GM12865 (cell line): ENCODE results near the gene SEMA5B.

ENCODE experiments used
- DNase-seq: peaks from one replicate; pipeline ENCODE4 v3.0.0; 2010; ENCODE audit warnings: low read depth
- H3K4me3 ChIP-seq: 2 replicates; pipeline ENCODE4 v1.5.1; 2011; ENCODE audit warnings: mild to moderate bottlenecking, low read depth, low read length, control low read depth
- TF ChIP-seq, protein P1 (sequence below): IDR thresholded peaks from 2 replicates; pipeline ENCODE4 v1.5.1; 2011; ENCODE audit warnings: low read length, control low read depth, low read depth, inconsistent platforms; ENCODE audit not compliant: insufficient read depth; ENCODE audit errors: missing control alignments

The SEMA5B gene

DNA sequence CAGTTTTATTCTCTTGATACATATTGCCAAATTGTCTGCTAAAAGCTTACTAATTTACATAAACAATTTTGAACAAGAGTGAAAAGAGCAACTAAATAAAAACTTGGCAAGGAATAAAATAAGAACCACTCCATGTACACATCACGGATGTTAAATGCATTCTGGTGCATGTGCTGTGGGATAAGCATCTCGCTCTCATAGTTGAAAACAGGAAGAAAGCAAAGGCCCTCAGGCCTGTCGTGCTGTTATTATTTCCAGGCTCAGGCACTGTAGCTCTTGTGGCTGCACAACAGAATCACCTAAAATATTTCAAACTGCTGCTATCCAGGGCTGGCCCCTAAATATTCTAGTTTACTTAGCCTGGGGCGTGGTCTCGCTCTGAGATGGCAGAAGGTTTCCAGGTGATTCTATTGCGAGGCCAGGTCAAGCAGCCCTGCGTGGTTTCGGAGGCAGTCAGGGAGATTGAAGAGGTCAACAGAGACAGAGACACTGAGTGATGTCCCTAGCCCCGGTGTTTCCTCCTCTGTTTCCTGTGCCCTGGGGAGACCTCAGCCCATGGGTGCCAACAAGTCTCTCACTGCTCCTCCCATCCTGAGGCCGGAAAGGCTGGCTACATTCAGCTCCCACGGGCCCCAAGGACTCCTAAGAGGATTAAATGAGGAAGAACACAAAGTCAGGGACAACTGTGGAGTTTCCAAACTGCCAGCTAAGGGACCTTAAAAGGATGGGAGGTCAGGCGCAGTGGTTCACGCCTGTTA lies 21.1 kb upstream of the SEMA5B start:
- no peak overlapping the region for H3K4me3 ChIP-seq
- TF ChIP-seq, protein P1, sequence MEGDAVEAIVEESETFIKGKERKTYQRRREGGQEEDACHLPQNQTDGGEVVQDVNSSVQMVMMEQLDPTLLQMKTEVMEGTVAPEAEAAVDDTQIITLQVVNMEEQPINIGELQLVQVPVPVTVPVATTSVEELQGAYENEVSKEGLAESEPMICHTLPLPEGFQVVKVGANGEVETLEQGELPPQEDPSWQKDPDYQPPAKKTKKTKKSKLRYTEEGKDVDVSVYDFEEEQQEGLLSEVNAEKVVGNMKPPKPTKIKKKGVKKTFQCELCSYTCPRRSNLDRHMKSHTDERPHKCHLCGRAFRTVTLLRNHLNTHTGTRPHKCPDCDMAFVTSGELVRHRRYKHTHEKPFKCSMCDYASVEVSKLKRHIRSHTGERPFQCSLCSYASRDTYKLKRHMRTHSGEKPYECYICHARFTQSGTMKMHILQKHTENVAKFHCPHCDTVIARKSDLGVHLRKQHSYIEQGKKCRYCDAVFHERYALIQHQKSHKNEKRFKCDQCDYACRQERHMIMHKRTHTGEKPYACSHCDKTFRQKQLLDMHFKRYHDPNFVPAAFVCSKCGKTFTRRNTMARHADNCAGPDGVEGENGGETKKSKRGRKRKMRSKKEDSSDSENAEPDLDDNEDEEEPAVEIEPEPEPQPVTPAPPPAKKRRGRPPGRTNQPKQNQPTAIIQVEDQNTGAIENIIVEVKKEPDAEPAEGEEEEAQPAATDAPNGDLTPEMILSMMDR = no peak
- DNase-seq = no peak

DNA sequence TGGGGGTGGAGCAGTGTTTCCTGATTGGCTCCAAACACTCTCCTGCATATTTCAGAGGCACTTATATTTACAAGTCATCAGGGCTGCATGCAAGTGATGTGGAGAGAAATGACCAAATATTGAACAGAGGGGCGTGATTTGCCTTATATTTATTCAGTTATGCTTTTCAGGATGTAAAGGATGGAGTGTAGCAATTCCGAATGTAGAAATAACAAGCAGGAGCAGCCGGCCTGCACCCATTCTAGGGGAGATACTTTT lies 19.4 kb upstream of the SEMA5B start:
- DNase-seq = no peak
- no peak overlapping the region for H3K4me3 ChIP-seq
- TF ChIP-seq, protein P1 = no peak

DNA sequence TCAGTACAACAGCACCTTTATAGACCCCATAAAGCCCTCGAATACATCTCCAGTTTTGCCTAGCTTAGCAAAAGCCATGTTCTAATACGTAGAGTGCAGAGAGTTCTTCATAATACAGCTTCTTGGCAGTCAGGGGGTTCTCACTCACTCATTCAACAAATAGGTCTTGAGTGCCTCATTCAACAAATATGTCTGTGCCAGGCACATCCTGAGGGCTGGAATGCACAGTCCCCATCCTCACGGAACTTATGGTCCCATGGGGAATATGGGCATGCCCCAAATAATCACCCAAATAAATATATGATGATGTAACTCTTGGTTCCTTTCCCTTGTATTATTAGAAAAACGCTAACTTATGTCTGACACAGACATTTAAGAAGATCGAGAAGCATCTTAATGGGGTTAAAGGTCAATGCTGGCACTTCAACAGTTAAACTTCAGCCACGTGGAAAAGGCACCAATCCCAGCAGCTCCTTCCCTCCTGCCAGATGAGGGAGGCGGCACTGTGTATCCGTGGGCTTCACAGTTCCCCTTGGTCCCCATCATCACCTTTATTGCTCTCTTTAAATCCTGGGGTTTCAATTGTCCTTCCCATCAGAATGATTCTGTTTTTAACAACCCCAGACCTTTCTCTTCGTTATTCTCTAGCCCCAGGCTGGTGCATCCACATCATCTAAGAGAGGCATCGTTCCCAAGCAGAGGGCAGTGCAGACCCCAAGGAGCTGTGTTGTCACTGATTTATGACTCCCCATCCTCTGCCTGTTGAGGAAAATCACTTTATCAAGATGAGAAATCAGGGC lies 18.9 kb upstream of the SEMA5B start:
- TF ChIP-seq, protein P1 = no peak
- DNase-seq = no peak
- H3K4me3 ChIP-seq = no peak overlapping the region

DNA sequence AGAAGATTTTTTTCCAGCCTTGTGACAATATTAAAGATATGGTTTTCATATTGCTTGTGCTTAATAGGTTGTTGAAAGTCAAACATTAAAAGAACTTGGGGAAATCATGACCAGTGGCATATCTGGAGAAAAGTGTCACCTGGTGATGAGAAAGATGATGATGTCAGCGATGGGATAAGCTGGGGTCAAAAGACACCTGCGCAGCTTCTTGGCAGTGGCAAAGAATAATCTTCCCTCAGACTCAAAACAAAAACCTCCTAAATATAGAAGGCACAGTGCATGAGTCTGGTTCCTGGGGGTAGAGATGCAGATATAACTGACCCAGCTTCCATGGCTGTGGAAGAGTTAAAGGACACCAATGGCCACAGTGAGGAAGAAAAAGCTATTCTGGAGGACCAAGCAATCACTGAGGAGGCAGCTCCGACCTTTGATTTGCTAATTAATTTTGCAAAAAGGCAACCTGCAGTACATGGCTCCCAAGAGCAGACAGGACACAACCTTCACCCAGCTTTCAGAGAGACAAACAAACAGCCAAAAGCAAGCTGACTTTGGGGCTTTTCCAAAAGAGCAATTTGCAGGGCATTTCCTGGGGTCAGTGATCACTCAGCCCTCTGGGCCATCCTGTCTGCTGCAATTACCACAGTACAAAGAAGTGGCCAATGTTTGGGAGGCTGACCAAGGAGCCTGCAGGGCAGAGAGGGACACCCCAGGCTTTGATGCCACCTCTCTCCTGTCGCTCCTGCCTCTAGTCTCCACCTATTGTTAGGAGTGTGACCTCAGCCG lies 17.6 kb upstream of the SEMA5B start:
- no peak for DNase-seq
- H3K4me3 ChIP-seq = no peak overlapping the region
- TF ChIP-seq, protein P1 = no peak

- no peak overlapping the region for H3K4me3 ChIP-seq
- TF ChIP-seq, protein P1 = no peak
- no peak for DNase-seq
Measured at GRCh38 chr3:123042413-123042812, 14.8 kb upstream of the SEMA5B start.

DNA sequence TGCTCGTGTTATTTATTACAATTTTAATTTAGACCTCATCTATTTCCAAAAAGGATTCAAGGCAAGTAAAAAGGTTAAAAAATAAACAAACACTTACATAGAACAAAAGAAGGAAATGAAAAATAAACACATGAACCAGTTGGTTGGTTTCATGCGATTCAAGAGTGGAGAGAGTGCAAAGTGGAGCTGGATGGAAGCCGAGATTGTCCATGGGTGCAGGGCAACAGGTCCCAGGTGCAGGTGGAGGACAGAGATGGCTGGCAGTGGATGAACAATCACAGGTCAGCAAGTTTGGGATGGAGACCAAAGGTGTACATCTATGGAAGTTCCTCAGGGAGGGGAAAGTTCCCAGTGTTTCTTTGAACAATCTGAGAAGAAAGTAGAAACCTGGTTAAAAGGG lies 11.6 kb upstream of the SEMA5B start:
- TF ChIP-seq, protein P1 = no peak
- no peak for DNase-seq
- H3K4me3 ChIP-seq = no peak overlapping the region
